ENCODE data around the gene AIPL1. TPM values are rescaled to one million over a fixed set of nuclear protein-coding genes. Genes with fewer than 3 reads are reported as not detected.

The AIPL1 gene
- total RNA-seq, 1 donor from 2014 or later = not detected

DNA sequence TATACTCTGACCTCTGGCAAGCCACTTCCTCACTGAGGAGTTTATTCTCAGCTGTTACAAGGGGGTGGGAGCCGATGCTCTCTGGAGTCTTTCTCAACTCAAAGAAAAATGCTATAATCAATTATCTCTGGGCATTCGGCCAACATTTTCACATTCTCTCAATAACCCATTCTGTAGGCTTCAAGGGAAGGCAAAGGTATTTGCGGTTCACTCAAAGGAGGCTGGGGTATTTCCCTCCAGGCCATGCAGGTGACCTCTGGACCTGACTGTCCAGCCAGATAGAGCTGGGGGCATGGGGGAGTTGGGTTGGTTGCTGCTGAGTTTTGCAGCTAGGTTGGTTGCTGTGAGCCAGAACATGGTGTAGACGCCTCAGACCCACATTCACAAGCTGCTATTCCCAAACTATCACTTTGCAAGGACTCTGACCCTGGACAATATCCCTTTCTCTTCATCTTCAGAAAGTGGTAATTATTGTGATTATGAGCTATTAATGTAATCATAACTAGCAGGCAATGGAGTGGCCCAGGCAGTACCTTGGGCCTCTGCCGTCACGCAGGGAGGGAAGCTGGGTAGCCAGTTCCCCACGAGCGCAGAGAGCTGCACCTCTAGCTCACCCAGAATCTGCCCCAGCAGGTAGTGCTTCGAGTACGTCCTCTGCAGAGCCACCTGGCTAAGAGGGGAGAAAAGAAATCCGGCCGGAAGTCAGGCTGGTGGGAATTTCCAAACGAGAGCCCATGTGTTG lies 42.1 kb downstream of the AIPL1 start:
- H3K27ac Mint-ChIP-seq (ENCODE audit: unreplicated experiment) = no peak overlapping the region
- H3K36me3 Mint-ChIP-seq (ENCODE audit: low read depth) = no peaks in the 10 kb centered on the region
- no peak for DNase-seq (ENCODE audit: low spot score)
- no peak overlapping the region for H3K4me3 Mint-ChIP-seq (ENCODE audit: unreplicated experiment)
- no peaks in the 10 kb centered on the region for H3K9me3 Mint-ChIP-seq (ENCODE audit: low read depth)
- TF ChIP-seq, protein P1, sequence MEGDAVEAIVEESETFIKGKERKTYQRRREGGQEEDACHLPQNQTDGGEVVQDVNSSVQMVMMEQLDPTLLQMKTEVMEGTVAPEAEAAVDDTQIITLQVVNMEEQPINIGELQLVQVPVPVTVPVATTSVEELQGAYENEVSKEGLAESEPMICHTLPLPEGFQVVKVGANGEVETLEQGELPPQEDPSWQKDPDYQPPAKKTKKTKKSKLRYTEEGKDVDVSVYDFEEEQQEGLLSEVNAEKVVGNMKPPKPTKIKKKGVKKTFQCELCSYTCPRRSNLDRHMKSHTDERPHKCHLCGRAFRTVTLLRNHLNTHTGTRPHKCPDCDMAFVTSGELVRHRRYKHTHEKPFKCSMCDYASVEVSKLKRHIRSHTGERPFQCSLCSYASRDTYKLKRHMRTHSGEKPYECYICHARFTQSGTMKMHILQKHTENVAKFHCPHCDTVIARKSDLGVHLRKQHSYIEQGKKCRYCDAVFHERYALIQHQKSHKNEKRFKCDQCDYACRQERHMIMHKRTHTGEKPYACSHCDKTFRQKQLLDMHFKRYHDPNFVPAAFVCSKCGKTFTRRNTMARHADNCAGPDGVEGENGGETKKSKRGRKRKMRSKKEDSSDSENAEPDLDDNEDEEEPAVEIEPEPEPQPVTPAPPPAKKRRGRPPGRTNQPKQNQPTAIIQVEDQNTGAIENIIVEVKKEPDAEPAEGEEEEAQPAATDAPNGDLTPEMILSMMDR (IDR thresholded peaks at IDR 0.05) = no peak
- no peaks in the 10 kb centered on the region for H3K4me1 Mint-ChIP-seq (ENCODE audit: low read depth)
- H3K27me3 Mint-ChIP-seq (ENCODE audit: low read depth) = peaks cover 28% of the 10 kb centered on the region

DNA sequence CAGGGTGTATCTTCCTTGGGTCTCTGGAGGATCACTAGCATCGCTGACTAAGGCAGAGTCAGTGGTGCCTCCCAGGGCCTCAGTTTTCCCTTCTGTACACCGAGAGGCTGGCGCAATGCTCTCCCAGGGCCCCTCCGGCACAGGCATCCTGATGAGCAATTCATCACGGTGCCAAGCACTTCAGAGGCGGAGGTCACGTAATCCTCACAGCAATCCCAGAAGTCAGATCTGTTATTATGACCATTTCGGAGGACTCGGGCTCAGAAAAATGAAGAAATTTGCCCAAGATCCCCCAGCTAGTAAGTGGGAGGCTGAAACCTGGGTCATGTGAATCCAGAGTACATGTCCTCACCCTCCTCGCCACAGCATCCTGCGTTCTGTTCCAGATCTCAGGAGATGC lies 46.5 kb downstream of the AIPL1 start:
- peaks cover 12% of the 10 kb centered on the region for H3K27me3 Mint-ChIP-seq (ENCODE audit: low read depth)
- H3K36me3 Mint-ChIP-seq (ENCODE audit: low read depth) = no peaks in the 10 kb centered on the region
- no peak for DNase-seq (ENCODE audit: low spot score)
- H3K27ac Mint-ChIP-seq (ENCODE audit: unreplicated experiment) = no peak overlapping the region
- no peaks in the 10 kb centered on the region for H3K4me1 Mint-ChIP-seq (ENCODE audit: low read depth)
- TF ChIP-seq, protein P1 (IDR thresholded peaks at IDR 0.05) = no peak
- H3K9me3 Mint-ChIP-seq (ENCODE audit: low read depth) = no peaks in the 10 kb centered on the region
- H3K4me3 Mint-ChIP-seq (ENCODE audit: unreplicated experiment) = no peak overlapping the region

DNA sequence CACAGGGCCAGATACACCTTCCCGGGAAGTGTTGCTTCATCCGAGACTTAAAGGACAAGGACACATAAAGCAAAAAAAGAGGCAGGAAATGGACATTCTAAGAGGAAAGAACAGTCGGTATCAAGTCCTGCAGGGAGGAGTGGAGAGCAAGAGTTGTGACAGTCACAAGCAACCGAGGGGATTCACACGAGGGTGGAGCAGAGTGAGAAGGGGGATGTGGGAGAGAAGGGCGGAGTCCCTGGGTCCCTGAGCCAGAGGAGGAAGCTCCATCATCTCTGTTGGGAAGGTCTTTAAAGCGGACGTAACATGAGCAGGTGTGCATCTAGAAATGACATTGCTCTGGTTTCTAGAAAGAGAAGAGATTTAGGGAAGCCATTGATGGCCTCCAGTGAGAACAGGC lies 47.1 kb downstream of the AIPL1 start:
- no peak overlapping the region for H3K27ac Mint-ChIP-seq (ENCODE audit: unreplicated experiment)
- no peaks in the 10 kb centered on the region for H3K9me3 Mint-ChIP-seq (ENCODE audit: low read depth)
- no peak for DNase-seq (ENCODE audit: low spot score)
- no peak overlapping the region for H3K4me3 Mint-ChIP-seq (ENCODE audit: unreplicated experiment)
- no peaks in the 10 kb centered on the region for H3K36me3 Mint-ChIP-seq (ENCODE audit: low read depth)
- TF ChIP-seq, protein P1 (IDR thresholded peaks at IDR 0.05) = no peak
- H3K4me1 Mint-ChIP-seq (ENCODE audit: low read depth) = no peaks in the 10 kb centered on the region
- peaks cover 6% of the 10 kb centered on the region for H3K27me3 Mint-ChIP-seq (ENCODE audit: low read depth)

DNA sequence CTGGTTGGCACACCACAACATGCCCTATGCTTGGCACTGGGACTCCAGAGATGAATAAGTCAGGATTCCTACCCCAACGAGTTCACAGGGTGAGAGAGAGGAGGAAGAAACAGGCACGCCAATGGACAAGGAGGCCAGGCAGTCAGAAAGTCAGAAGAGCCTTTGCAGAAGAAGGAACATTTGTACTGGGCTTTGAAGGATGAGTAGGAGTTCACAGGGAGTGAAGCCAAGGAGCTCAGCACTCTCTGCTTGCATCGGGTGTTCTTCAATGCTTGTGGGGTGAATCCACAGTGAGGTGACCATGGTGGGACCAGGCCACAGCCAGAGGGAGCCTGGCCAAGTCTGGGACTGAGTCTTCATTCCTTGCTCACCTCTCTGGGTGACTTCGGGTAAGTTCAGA lies 47.5 kb downstream of the AIPL1 start:
- peaks cover 2% of the 10 kb centered on the region for H3K27me3 Mint-ChIP-seq (ENCODE audit: low read depth)
- TF ChIP-seq, protein P1 (IDR thresholded peaks at IDR 0.05) = no peak
- no peaks in the 10 kb centered on the region for H3K4me1 Mint-ChIP-seq (ENCODE audit: low read depth)
- no peak overlapping the region for H3K27ac Mint-ChIP-seq (ENCODE audit: unreplicated experiment)
- no peak for DNase-seq (ENCODE audit: low spot score)
- H3K9me3 Mint-ChIP-seq (ENCODE audit: low read depth) = no peaks in the 10 kb centered on the region
- no peaks in the 10 kb centered on the region for H3K36me3 Mint-ChIP-seq (ENCODE audit: low read depth)
- H3K4me3 Mint-ChIP-seq (ENCODE audit: unreplicated experiment) = no peak overlapping the region

DNA sequence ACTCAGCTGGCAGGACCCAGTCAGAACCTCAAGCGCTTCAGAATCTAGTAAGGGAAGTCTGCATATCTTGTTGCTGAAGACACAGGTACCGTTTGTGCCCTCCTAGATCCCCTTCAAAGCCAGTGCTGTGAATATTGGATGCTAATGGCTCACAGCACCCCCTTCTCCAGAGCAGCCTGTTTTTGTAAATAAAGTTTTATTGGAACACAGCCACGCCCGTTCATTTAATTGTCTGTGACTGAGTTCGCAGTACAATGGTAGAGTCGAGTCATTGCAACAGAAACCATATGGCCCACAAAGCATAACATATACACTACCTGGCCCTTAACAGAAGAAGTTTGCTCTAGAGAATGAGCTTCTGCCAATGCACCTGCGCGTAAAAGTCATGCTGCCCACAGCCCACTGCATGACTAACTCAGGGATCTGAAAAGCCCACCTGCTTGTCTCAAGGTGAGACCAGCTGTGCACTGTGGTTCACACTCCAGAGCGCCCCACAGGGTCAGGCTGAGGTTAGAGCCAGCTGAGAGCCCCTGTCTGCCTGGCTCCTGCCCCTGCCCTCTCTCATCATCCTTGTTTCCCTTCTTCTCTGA lies 48.8 kb downstream of the AIPL1 start:
- Mint-ChIP-seq H3K27ac (ENCODE audit: unreplicated experiment) (no peak overlapping the region), H3K4me1 (ENCODE audit: low read depth) (no peaks in the 10 kb centered on the region), H3K4me3 (ENCODE audit: unreplicated experiment) (no peak overlapping the region), H3K27me3 (ENCODE audit: low read depth) (no peaks in the 10 kb centered on the region), H3K36me3 (ENCODE audit: low read depth) (no peaks in the 10 kb centered on the region), H3K9me3 (ENCODE audit: low read depth) (no peaks in the 10 kb centered on the region)
- TF ChIP-seq, protein P1 (IDR thresholded peaks at IDR 0.05) = no peak
- no peak for DNase-seq (ENCODE audit: low spot score)
